Breast epithelium (tissue), 3 donors: ENCODE data around the gene RMDN3.

Experiments used
- CTCF ChIP-seq, 3 donors: fragments of 450-650 bp; IDR thresholded peaks; one replicate each; pipeline ENCODE4 v1.5.1; 2016 to 2017; ENCODE audit warnings: antibody characterized with exemption in 3 of 3, mild to moderate bottlenecking in 3 of 3, moderate library complexity in 3 of 3
- POLR2A ChIP-seq: fragments of 450-650 bp; IDR thresholded peaks from one replicate; pipeline ENCODE4 v1.6.1; 2016; ENCODE audit warnings: antibody characterized with exemption, mild to moderate bottlenecking, moderate library complexity
- POLR2AphosphoS5 ChIP-seq, 3 donors: sonication (generic); formaldehyde crosslinking; IDR thresholded peaks; one replicate each; pipeline ENCODE4 v1.6.1; 2017; ENCODE audit warnings: antibody characterized with exemption in 3 of 3

GRCh38 chr15:40766906-40767837, 12.1 kb upstream of the RMDN3 start:
- TF ChIP-seq CTCF (IDR thresholded peaks at IDR 0.05) (no peak), POLR2AphosphoS5 (IDR thresholded peaks at IDR 0.05) (no peak), POLR2A (no peak)
